Hematopoietic multipotent progenitor cell (in vitro differentiated cells): Measurements from ENCODE around the gene ELOVL1. TPM values are rescaled to one million over a fixed set of nuclear protein-coding genes. Genes with fewer than 3 reads are reported as not detected.
A peak's percentile ranks its signal among the peaks of the same experiment; 100 is the strongest.
"Not testable (repeated sequence)": the region's sequence is repeated elsewhere in the genome, so short reads cannot be mapped to it uniquely, and the experiment has no call there.

ENCODE experiments used
- DNase-seq, 3 donors: peaks; one replicate each; pipeline ENCODE4 v3.0.0-alpha.2; 2011 to 2015; ENCODE audit warnings: low read depth in 2 of 3, low spot score in 2 of 3
- total RNA-seq: library from RNA; depleted of rRNA; stranded (reverse); fragments of >200 nt; gene quantifications from one replicate; pipeline ENCODE4 v1.2.3, GENCODE V29; 2012

The ELOVL1 gene
- total RNA-seq, 1 donor, result 75.7 TPM

DNA sequence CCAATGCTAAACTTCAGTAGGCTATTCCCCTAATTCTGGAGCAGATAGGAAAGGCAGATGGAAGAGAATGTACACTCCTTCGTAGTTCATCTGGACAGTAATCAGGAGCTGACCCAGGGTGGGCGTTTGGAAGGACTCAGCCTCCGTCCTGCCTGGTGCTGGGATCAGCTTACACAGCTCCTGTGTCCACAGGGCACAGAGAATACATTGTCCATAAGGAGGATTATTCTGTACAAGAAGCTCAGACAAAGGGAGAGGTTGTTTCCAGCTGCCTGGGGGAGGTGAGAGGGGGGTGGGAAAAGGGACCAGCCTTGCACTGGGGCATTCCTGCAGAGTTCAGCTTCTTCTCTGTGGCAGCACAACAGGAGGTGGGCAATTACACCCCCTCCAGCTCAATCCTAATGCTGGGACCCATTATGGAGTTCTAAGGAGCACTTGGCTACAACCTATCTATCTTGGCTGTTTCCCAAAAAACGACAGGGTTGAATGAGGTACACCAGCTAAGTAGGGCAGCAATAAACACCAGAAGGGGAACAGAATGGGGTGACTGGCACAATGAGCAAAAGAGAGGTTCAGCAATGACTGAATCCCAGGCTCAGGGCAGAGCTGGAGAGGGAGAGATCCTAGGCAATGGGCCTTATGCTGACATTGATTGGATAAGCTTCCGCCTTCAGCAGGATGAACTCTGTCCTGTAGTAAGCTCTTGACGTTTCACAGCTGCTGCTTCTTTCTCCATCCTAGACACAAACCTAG lies 14.4 kb upstream of the ELOVL1 start:
- no peak for DNase-seq

DNA sequence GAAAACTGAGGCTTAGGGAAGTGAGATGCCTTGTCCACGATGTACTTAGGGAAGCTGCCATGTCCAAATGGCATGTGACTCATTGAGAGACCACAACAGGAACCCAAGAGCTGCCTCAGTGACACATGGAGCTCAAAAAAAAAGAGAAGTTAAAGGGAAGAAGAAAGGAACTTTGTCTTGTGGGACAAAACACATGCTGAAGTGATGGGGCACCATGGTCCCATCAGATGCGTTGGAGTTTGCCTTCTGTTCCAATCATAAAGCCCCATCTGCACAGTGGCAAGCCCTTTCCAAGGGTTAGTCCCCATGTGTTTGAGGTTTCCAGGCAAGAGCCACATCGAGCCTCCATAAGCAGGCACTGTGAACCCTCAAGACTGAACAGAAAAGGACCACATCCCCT lies 13.8 kb upstream of the ELOVL1 start:
- DNase-seq, result peak in 1 of 3 donors; percentile 21

DNA sequence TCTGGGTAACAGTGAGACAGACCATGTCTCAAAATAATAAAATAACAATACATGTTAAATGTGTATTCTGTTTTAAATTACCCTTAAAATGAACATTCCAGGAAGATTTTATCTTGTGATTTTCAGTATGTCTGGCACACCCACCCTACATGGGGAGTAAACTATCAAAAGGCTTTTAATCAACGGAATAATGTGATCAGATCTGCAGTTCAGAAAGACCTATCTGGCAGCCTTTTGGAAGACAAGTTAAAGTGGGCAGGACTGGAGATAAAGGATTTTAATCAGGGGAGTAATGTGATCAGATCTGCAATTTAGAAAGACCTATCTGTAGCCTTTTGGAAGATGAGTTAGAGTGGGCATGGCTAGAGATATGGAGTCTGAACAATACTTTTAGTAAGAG lies 11.7 kb upstream of the ELOVL1 start:
- no peak for DNase-seq

DNA sequence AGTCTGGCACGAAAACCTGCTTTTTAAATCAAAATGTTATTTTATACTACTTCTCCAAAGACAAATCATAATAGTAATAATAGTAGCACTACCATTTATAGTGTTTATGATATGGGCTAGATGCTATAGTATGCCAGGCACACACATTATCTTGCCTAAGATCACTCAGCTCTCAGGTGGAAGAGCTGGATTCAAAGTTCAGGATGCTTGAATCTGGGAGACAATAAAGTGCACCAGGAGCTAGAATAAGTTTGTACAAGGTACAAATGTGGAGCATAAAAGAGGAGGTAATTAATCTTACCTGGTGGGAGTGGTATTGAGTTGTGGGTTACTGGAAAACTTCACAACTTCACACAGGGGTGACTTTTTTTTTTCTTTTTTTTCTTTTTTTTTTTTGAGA lies 10.0 kb upstream of the ELOVL1 start:
- DNase-seq, result no peak

DNA sequence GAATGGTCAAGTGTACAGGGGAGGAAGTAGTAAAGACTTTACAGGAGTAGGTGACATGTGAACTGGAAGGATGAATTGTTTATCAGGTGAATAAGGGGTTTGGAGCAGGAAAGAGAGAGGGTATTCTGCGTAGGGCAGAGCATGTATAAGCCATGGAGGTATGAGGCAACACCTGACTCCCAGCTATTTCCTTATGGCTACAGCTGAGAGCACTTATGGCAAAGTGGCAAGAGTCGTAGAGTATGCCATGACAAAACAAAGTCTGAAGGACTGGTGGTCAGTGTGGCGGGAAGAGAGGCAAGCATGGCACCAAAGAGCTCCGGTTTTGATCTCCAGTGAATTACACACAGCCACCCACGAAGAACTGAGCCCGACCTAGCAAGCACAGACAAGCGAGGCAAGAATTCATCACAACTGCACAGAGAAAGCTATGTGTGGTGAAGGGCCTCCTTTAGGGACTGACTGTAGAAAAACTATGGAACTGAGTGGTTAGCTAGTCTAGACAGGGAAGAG lies 9.0 kb upstream of the ELOVL1 start:
- no peak for DNase-seq

DNA sequence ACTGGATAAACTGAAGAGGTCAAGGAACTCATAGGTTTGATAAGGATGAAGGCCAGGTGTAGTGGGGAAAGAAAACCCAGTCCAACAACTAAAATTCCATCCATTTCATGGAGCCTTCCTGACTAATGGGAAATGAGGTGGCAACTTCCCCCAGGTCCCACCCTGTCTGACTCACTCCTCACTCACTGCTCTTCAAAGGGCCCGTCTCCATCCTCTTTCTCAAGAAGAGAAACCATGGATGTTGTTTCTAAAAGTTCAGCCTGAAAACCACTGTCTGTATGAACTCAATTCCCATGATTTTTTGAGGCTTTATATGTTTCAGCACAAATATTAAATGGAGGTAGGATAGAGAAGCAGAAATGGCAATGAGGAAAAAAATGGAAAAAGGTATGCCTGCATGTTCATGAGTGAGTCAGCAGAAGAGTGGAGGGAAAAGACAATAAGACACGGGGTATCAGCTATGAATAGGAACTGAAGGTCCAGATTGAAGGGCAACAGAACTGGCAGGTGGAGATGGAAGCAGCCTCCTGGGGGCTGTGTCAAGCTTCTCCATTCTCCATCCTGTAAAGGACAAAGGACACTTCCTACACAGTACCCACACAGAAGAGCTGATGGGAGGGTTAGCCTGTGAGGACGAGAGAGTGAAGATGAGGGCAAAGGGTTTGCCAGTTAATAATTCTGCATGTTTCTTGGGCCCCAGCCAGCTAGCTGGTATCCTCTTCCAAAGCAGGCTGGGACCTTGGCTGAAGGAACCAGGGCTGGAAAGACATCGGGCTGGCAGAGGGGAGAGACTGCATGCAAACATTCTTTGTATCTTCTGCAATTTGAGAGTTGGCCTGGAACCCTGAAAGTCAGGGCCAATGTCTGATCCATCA lies 5.5 kb upstream of the ELOVL1 start:
- no peak for DNase-seq

DNA sequence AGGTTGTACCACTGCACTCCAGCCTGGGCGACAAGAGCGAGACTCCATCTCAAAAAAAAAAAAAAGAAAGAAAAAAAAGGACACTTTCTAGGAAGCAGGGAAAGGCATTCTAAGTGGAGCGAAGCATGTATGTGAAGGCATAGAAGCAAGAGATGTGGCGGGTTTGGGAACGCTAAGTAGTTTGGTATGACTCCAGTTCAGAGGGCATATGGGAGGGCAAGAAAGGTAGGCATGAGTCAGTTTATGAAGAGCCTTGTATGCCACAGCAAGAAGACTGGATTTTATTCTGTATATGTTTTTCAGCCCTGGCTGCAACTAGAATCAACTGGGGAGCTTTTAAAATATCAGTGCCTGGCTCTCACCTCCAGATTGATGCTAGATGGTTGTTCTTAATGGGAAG lies 4.4 kb upstream of the ELOVL1 start:
- no peak for DNase-seq

DNA sequence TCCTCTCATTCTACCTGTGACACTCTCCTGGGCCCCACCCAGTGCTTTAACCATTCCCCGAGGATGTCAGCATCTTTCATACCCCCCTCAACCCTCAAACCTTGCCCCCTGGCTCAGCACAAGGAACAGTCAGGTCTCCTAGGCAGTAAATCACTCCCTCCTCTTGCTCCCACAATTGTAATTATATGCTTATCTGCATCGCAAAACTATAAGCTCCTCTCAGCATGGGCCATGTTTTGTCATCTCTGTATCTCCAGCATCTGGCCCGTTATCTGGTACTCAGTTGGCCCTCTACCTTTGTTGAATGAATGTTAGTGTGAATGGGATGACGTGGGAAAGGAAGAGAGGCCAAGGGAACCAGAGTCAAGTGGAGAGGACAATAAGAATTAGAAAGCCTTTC lies 2.8 kb upstream of the ELOVL1 start:
- no peak for DNase-seq

DNA sequence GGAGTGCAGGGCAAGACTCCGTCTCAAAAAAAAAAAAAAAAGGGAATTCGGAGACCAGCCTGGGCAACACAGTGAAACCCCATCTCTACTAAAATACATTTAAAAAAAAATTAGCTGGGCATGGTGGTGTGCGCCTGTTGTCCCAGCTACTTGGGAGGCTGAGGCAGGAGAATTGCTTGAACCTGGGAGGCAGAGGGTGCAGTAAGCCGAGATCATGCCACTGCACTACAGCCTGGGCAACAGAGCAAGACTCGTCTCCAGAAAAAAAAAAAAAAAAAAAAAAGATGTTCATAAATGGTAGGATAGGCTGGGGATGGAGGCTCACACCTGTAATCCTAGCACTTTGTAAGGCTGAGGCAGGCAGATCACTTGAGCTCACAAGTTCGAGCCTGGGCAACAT lies 2.0 kb upstream of the ELOVL1 start:
- DNase-seq, result not testable (repeated sequence)

DNA sequence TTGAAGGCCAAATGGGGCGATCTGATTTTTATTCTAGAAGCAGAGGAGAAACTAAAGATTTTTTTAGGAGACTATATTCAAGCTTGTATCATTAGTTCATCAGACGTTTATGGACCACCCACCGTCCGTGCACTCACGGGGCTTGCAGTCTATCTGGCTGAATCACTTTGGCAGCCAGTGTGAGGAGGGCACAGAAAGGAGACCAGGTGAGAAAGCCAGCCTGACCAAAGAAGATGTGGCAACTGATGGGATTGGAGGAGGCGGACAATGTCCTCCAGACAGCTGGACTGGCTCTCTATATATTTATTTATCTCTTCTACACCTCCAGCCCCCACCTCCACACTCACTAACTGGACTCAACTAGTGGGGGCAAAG lies 822 bp upstream of the ELOVL1 start:
- no peak for DNase-seq

DNA sequence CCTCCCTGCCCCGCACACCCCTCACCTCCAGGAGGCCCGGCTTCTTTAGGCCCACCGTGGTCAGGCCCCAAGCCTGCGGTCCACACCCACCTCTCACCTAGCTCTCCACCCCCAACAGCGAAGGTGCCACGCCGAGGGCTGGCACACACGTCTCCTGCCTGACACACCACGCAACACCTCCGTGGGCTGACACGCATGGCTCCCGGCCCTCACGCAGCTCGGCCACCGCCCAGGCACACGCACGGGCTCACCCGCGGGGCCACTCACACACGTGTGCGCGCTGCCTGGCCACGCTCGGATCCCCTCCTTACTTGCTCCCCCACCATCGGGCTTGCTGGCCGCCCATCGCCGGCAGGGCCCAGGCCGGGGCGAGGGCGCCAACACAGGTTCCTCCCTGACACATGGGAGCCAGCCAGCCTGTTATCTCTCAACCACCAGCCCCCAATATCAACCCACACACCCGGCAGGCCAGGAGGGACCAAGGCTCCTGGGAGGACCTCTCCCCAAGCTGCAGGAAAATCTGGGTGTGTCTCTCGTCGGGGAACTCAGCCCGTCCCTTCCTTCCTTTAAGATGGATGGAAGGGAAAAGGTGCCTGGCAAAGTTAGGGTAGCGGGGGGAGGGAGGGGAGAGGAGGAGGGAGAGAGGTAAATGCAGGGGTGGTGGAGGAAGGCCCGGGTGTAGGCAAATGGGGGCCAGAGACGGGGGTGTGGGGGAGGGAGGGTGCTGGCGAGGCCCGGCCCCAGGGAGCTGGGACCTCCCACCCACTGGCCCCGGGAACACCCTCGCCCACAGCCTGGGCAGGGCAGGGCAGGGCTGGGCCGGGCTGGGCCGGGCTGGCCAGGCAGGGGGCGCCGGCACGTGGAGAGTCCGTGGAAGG lies 546 bp downstream of the ELOVL1 start:
- DNase-seq, result peak; percentile 23 to 57 (median 56)

DNA sequence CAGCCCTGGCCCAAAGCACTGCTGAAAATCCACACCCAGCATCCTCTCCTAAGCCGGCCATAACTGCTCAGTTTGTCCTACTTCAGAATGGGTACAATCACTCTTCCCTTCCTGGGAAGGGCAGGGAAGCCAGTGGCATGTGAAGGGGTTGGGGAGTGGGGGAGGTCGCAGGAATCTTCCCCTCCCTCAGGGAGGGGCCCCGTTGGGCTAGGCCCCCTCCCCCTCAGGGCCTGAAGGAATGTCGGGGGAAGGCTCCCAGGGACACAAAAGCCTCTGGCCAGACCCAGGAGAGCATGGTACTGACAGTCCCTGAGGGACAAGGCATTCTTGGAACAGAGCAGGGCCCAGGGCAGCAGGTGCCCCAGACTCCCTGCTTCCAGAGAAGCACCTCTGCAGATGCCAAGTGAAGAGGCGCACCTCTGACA lies 1.2 kb downstream of the ELOVL1 start:
- DNase-seq, result no peak

DNA sequence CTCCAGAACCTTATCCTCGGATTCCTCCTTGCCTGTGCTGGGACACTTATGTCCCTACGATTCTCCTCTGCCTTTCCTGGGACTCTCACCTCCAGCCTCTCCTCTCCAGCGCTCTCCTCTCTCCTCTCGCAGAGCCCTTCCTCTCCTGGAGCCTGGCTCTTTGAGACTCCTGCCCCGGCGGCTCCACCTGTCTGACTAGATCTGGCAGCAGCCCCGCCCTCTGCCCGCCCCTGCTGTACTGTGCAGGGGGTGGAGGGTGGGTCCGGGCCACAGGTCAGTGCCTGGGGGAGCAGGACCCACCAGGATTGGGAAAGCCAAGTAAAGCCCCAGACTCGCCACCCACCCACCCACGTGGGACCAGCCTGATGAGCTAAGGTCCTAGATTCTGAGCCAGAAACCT lies 1.6 kb downstream of the ELOVL1 start:
- no peak for DNase-seq

DNA sequence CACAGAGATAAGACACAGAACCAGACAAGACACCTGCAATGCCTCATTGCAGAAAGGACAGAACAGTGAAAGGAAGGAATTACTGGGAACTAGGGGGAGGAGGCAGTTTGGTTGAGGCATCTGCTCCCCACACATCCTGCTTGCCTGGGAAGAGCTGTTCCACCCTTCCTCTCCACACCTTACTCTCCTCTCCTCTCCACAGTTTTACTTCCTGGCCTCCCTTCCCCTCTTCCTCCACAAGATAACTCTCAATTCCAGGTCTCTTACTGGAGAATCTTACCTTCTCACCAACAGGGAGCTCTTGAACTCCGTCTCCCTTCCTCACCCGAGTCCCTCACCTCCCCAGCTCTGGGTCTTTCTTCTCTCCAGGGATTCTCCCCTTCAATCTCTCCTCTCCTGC lies 2.1 kb downstream of the ELOVL1 start:
- DNase-seq, result no peak

DNA sequence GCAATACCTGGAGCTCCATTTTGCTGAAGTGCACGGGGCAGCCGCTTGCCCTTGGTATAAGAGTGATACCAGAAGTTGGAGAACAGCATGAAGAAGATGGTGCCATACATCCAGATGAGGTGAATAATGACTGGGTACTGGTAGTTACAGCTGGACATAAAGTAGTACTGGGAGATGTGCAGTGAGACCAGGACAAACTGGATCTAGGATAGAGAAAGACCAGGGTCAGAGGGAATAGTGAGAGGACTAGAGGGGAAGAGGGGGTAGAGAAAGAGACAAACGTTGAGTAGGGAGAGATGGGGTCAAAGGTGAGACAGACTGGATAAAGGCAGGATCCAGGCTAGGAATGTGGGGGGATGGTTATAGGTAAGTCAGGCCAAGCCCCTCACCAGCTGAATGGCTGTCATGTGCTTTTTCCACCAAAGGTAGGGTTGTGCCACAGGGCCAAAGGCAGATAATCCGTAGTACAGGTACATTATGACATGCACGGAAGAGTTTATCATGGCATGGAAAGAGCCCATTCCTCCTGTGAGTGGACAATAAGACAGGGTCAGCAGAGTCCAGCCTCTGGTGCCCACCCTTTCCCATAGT lies 3.8 kb downstream of the ELOVL1 start:
- DNase-seq, result no peak

DNA sequence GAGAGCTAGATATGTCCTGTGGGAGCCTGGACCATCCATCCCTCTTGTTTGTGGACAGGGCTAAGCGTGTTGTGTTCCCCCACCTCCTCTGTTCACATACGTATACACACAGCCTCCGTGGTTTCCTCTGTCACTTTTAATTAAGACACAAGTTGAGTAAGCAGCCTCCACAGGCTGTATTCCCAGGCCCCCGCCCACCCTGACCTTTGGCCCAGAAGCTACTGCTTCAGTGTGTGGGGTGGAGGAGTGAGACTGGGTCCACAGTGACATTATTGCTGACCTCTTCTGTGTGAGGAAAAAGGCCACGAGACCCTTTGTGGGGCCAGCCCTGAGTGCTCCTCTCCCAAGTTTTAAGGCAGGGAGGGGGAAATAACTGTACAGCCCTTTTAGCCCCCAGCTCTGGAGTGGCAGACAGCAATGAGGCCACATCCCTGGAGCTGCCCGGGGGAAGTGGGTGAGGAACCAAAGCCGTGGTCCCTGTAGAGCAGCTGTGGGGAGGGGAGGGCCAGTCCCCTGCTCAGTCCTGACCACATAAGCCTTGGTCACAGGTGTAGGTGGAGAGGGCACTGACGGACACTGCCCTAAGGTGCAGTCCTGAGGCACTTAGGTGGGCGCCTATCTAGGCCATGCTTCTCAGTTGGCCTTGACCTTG lies 4.4 kb downstream of the ELOVL1 start:
- no peak for DNase-seq

DNA sequence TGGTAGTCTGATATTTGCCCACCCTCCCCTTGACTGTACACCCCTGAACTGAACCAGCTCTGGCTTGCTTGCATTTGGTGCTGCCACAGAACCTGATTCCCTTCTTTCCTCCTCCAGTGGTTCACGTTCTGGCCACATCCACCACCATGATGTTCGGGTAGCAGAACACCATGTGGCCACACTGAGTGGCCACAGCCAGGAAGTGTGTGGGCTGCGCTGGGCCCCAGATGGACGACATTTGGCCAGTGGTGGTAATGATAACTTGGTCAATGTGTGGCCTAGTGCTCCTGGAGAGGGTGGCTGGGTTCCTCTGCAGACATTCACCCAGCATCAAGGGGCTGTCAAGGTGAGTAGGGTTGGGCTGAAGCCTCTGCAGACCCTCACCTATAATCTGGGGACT lies 7.2 kb downstream of the ELOVL1 start:
- DNase-seq, result no peak

DNA sequence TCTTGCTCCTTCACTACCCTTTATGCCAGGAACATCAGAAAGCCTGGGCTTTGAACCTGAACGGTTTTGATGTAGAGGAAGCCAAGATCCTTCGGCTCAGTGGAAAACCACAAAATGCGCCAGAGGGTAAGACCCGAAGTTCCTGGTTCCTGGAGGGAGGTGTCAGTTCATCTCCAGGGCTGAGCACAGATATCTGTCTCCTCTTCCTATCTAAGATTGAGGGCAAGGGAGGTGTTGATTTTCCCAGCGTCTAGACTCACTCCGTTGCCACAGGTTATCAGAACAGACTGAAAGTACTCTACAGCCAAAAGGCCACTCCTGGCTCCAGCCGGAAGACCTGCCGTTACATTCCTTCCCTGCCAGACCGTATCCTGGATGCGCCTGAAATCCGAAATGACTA lies 8.1 kb downstream of the ELOVL1 start:
- DNase-seq, result no peak

DNA sequence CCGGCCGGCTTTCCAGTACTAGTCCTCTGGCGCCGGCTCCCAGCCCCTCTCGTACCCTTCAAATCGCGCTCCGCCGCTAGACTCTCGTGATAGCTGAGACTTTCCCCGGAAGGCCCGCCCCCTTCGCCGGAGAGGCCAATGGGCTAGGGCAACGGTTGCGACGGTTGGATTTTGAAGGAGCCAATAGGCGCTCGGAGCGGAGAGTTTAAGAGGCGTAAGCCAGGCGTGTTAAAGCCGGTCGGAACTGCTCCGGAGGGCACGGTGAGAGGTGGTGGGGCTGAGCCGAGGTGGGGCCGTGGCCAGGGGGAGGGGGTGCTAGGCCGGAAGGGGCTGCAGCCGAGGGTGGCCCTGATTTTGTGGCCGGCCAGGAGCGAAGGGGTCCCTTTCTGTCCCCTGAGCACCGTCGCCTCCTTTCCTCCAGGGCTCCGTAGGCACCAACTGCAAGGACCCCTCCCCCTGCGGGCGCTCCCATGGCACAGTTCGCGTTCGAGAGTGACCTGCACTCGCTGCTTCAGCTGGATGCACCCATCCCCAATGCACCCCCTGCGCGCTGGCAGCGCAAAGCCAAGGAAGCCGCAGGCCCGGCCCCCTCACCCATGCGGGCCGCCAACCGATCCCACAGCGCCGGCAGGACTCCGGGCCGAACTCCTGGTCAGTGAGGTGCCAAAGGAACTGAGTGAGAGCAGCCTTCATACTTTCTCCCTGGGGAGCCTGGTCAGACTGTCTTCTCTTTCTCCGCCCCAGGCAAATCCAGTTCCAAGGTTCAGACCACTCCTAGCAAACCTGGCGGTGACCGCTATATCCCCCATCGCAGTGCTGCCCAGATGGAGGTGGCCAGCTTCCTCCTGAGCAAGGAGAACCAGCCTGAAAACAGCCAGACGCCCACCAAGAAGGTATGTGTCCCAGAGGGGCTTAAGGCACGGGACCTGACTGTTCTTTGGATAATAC lies 8.8 kb downstream of the ELOVL1 start, which contains the start of gene CDC20:
TSS of gene CDC20 (plus strand) at position 236 of the 948 bp plus-strand sequence. CDS start at position 471, 235 bp downstream.
- DNase-seq, result peak; percentile 79 to 98 (median 95)
